H1 (cell line): ENCODE measurements around the gene UCP2. TPM values are rescaled to one million over a fixed set of nuclear protein-coding genes. Genes with fewer than 3 reads are reported as not detected.

ENCODE experiments used
- CTCF ChIA-PET: fragments of 300-600 bp; sonication (Branson Sonifier 250); formaldehyde crosslinking; loops from one replicate; lab custom pipeline; 2021; ENCODE audit not compliant: partially characterized antibody; lab: Charles Lee
- POLR2A ChIA-PET: fragments of 300-600 bp; sonication (Branson Sonifier 250); formaldehyde crosslinking; loops from one replicate; lab custom pipeline; 2021; ENCODE audit warnings: inconsistent platforms; ENCODE audit not compliant: partially characterized antibody; lab: Charles Lee
- DNase-seq, 2 experiments: peaks; one replicate each; pipeline versions ENCODE4 v3.0.0 to v3.0.0-alpha.2; 2010 to 2022; ENCODE audit warnings: low spot score in 2 of 2, low read depth in 1 of 2, mixed read lengths in 1 of 2
- FAIRE-seq: peaks from 2 replicates; lab custom pipeline; 2011; peaks lifted over from hg19 to GRCh38; lab: Jason Lieb, UNC
- H2AFZ ChIP-seq: 2 replicates; pipeline ENCODE4 v1.8.1; 2012; ENCODE audit warnings: low read length, inconsistent platforms
- H2AK5ac ChIP-seq: 2 replicates; pipeline ENCODE4 v1.6.1; 2013; ENCODE audit warnings: low read depth, low read length
- H2BK120ac ChIP-seq: replicated peaks from 2 replicates; pipeline ENCODE3; 2013; ENCODE audit warnings: low read depth, low read length, inconsistent platforms
- H2BK12ac ChIP-seq: 2 replicates; pipeline ENCODE4 v1.6.1; 2013; ENCODE audit warnings: low read depth, low read length
- H2BK15ac ChIP-seq: 2 replicates; pipeline ENCODE4 v1.6.1; 2013; ENCODE audit warnings: low read length
- H2BK20ac ChIP-seq: 2 replicates; pipeline ENCODE4 v1.6.1; 2013; ENCODE audit warnings: low read length
- H2BK5ac ChIP-seq: 2 replicates; pipeline ENCODE4 v1.6.1; 2013; ENCODE audit warnings: low read depth, low read length
- H3K14ac ChIP-seq: 2 replicates; pipeline ENCODE4 v1.6.1; 2013; ENCODE audit warnings: inconsistent platforms; ENCODE audit not compliant: insufficient read length
- H3K18ac ChIP-seq: 2 replicates; pipeline ENCODE4 v1.6.1; 2013; ENCODE audit warnings: low read length; ENCODE audit errors: extremely low read depth
- H3K23ac ChIP-seq: 2 replicates; pipeline ENCODE4 v1.6.1; 2013; ENCODE audit warnings: inconsistent platforms; ENCODE audit not compliant: insufficient read length
- H3K23me2 ChIP-seq: 2 replicates; pipeline ENCODE4 v1.6.1; 2013; ENCODE audit warnings: low read depth, low read length
- H3K27ac ChIP-seq: 2 replicates; pipeline ENCODE4 v1.6.1; 2011; ENCODE audit warnings: low read depth, low read length, inconsistent platforms
- H3K27me3 ChIP-seq, 4 experiments: replicated peaks in 1 of 4; 1 replicate in 1 of 4; 2 replicates in 3 of 4; pipeline versions ENCODE4 v1.6.1 to v1.8.1; 2011 to 2013; ENCODE audit warnings: low read length in 3 of 4, mild to moderate bottlenecking in 3 of 4, inconsistent platforms in 2 of 4, mixed read lengths in 2 of 4, moderate library complexity in 1 of 4; ENCODE audit not compliant: control insufficient read depth in 3 of 4, insufficient read depth in 3 of 4; ENCODE audit errors: extremely low read depth in 1 of 4
- H3K36me3 ChIP-seq, 4 experiments: 2 replicates each; pipeline versions ENCODE4 v1.6.1 to v1.8.1; 2011 to 2013; ENCODE audit warnings: mild to moderate bottlenecking in 4 of 4, low read length in 3 of 4, moderate library complexity in 2 of 4, control low read depth in 1 of 4, inconsistent platforms in 1 of 4; ENCODE audit not compliant: insufficient read depth in 4 of 4, control insufficient read depth in 2 of 4
- H3K4ac ChIP-seq: replicated peaks from 2 replicates; pipeline ENCODE3; 2013; ENCODE audit warnings: low read length, low read depth, mixed read lengths, inconsistent platforms; ENCODE audit not compliant: insufficient read length
- H3K4me1 ChIP-seq, 4 experiments: replicated peaks in 1 of 4; 1 replicate in 1 of 4; 2 replicates in 3 of 4; pipeline versions ENCODE4 v1.6.1 to v1.8.1; 2011 to 2013; ENCODE audit warnings: low read length in 3 of 4, inconsistent platforms in 2 of 4, mixed read lengths in 1 of 4; ENCODE audit not compliant: insufficient read depth in 4 of 4, control insufficient read depth in 3 of 4
- H3K4me2 ChIP-seq, 2 experiments: 2 replicates each; pipeline versions ENCODE4 v1.6.1 to v1.8.1; 2011 to 2013; ENCODE audit warnings: low read depth in 2 of 2, low read length in 2 of 2, control low read depth in 1 of 2, inconsistent platforms in 1 of 2, mild to moderate bottlenecking in 1 of 2; ENCODE audit not compliant: insufficient read depth in 1 of 2
- H3K4me3 ChIP-seq, 4 experiments: fragments of 200-600, 300-600 bp in 1 of 4; sonication (generic), shearing (Covaris generic), sonication (Bioruptor Twin) in 1 of 4; 2 replicates each; pipeline versions ENCODE4 v1.5.1 to v1.8.1; 2011 to 2016; ENCODE audit warnings: low read length in 4 of 4, low read depth in 3 of 4, control low read depth in 2 of 4, inconsistent platforms in 2 of 4, mild to moderate bottlenecking in 2 of 4, mixed read lengths in 1 of 4, moderate library complexity in 1 of 4; ENCODE audit not compliant: insufficient read depth in 2 of 4; ENCODE audit errors: extremely low read depth in 1 of 4
- H3K56ac ChIP-seq: replicated peaks from 2 replicates; pipeline ENCODE3; 2013; ENCODE audit warnings: low read depth, mild to moderate bottlenecking, mixed read lengths, low read length, inconsistent platforms; ENCODE audit not compliant: insufficient read length
- H3K79me1 ChIP-seq: 2 replicates; pipeline ENCODE4 v1.6.1; 2013; ENCODE audit warnings: low read depth, low read length, control low read depth
- H3K79me2 ChIP-seq, 2 experiments: 2 replicates each; pipeline versions ENCODE4 v1.6.1 to v1.8.1; 2012 to 2013; ENCODE audit warnings: low read length in 2 of 2, mild to moderate bottlenecking in 2 of 2, inconsistent platforms in 1 of 2; ENCODE audit not compliant: insufficient read depth in 2 of 2, control insufficient read depth in 1 of 2
- H3K9ac ChIP-seq, 4 experiments: replicated peaks in 1 of 4; 1 replicate in 1 of 4; 2 replicates in 3 of 4; pipeline versions ENCODE4 v1.6.1 to v1.8.1; 2011 to 2013; ENCODE audit warnings: low read depth in 3 of 4, low read length in 3 of 4, control low read depth in 2 of 4, mild to moderate bottlenecking in 2 of 4, moderate library complexity in 2 of 4, inconsistent platforms in 1 of 4; ENCODE audit errors: extremely low read depth in 1 of 4
- H3K9me3 ChIP-seq, 2 experiments: 2 replicates each; pipeline versions ENCODE4 v1.6.1 to v1.8.1; 2012 to 2013; ENCODE audit warnings: mild to moderate bottlenecking in 2 of 2, moderate library complexity in 2 of 2, control low read depth in 1 of 2, inconsistent platforms in 1 of 2, low read depth in 1 of 2, low read length in 1 of 2, mixed read lengths in 1 of 2; ENCODE audit not compliant: insufficient read depth in 2 of 2
- H4K20me1 ChIP-seq, 2 experiments: replicated peaks in 1 of 2; 2 replicates each; pipeline versions ENCODE3 to v1.8.1; 2011 to 2013; ENCODE audit warnings: inconsistent platforms in 2 of 2, low read length in 2 of 2, mild to moderate bottlenecking in 1 of 2; ENCODE audit not compliant: insufficient read depth in 2 of 2, control insufficient read depth in 1 of 2
- H4K5ac ChIP-seq: 2 replicates; pipeline ENCODE4 v1.6.1; 2013; ENCODE audit warnings: low read length, low read depth, mixed read lengths, inconsistent platforms; ENCODE audit not compliant: insufficient read length
- H4K8ac ChIP-seq: 2 replicates; pipeline ENCODE4 v1.8.0; 2013; ENCODE audit warnings: mild to moderate bottlenecking, moderate library complexity, low read length, inconsistent platforms; ENCODE audit not compliant: insufficient read depth; ENCODE audit errors: extremely low read depth
- H4K91ac ChIP-seq: replicated peaks from 2 replicates; pipeline ENCODE3; 2013; ENCODE audit warnings: low read length, mixed read lengths, inconsistent platforms; ENCODE audit not compliant: insufficient read length
- CREB1 ChIP-seq: IDR thresholded peaks from 2 replicates; pipeline ENCODE4 v1.6.1; 2012; ENCODE audit warnings: inconsistent platforms
- CTBP2 ChIP-seq: IDR thresholded peaks from 2 replicates; pipeline ENCODE4 v1.7.0; 2011; ENCODE audit warnings: borderline replicate concordance, mild to moderate bottlenecking, moderate library complexity, mixed read lengths, low read length; ENCODE audit not compliant: insufficient read depth, insufficient read length
- EGR1 ChIP-seq: IDR thresholded peaks from 2 replicates; pipeline ENCODE4 v1.6.1; 2011; ENCODE audit warnings: low read depth, low read length, borderline replicate concordance
- JUND ChIP-seq: IDR thresholded peaks from 2 replicates; pipeline ENCODE4 v1.6.1; 2011; ENCODE audit warnings: mild to moderate bottlenecking, improper control_type of control experiment, low read length
- KDM4A ChIP-seq: IDR thresholded peaks from one replicate; pipeline ENCODE4 v1.7.1; 2012; ENCODE audit warnings: low read depth, mild to moderate bottlenecking, moderate library complexity, low read length, inconsistent platforms; ENCODE audit not compliant: severe bottlenecking
- RBBP5 ChIP-seq: IDR thresholded peaks from 2 replicates; pipeline ENCODE4 v1.7.1; 2012; ENCODE audit warnings: low read depth, mild to moderate bottlenecking, inconsistent platforms, low read length, moderate library complexity, borderline replicate concordance
- TAF1 ChIP-seq: IDR thresholded peaks from 2 replicates; pipeline ENCODE4 v1.6.1; 2011; ENCODE audit warnings: mild to moderate bottlenecking, low read depth, low read length
- WGBS, 2 experiments: shearing (Covaris generic) in 1 of 2; methylation state at CpG; one replicate each; pipeline versions ENCODE4 v1.1.6 to v1.1.7; 2013 to 2015; ENCODE audit warnings: low lambda C conversion rate in 2 of 2, mixed read lengths in 2 of 2, inconsistent platforms in 1 of 2, low coverage in 1 of 2, missing lambda C conversion rate in 1 of 2; ENCODE audit not compliant: insufficient replicate concordance in 2 of 2, insufficient coverage in 1 of 2, insufficient read length in 1 of 2; ENCODE audit errors: extremely low coverage in 1 of 2, missing lambda C conversion rate in 1 of 2; 5-methylcytosine and 5-hydroxymethylcytosine counted together
- polyA plus RNA-seq, 7 experiments: library from polyadenylated mRNA; depleted of rRNA in 3 of 7; stranded (reverse) in 5 of 7; unstranded in 2 of 7; fragments of >200 nt in 5 of 7; fragments of 200-250 nt in 2 of 7; gene quantifications; 1 replicate in 5 of 7; 2 replicates in 1 of 7; 4 replicates in 1 of 7; pipeline versions ENCODE4 v1.2.1 to v1.2.3, GENCODE V29; 2011 to 2013; ENCODE audit warnings: missing spikeins in 2 of 7, mixed read lengths in 2 of 7
- total RNA-seq: library from RNA; stranded (reverse); fragmentation: NEBNext Ultra II Directional; extraction: Animal tissue kit (Norgen Biotek cat#: 25700); gene quantifications from 2 replicates; pipeline ENCODE4 v1.2.1, GENCODE V29; 2021

UCP2 gene
- total and polyA plus RNA-seq, 2 of the 8 experiments (the other 6 are each of a cell fraction or from before 2014, with no cell fraction given): 46.2 to 55.2 TPM

- Histone ChIP-seq H3K23me2 (no peaks in the 10 kb centered on the region), H2AFZ (no peak overlapping the region), H2BK120ac (no peak overlapping the region), H3K4me1 (no peaks in the 10 kb centered on the region), H4K8ac (no peak overlapping the region), H2AK5ac (no peak overlapping the region), H3K4ac (no peak overlapping the region), H3K27me3 (no peaks in the 10 kb centered on the region), H2BK20ac (no peak overlapping the region), H3K23ac (no peak overlapping the region), H3K36me3 (peaks cover 0 to 7% (median 0%) of the 10 kb centered on the region in 4 experiments; a peak in 2 of 8 replicates), H3K18ac (no peak overlapping the region), H2BK12ac (no peak overlapping the region), H2BK5ac (no peak overlapping the region), H3K9me3 (no peaks in the 10 kb centered on the region), H2BK15ac (no peak overlapping the region), H3K14ac (no peak overlapping the region), H3K9ac (no peak overlapping the region), H4K20me1 (no peaks in the 10 kb centered on the region), H4K91ac (no peak overlapping the region), H3K56ac (no peak overlapping the region), H4K5ac (no peak overlapping the region), H3K79me2 (no peaks in the 10 kb centered on the region), H3K27ac (no peak overlapping the region), H3K79me1 (no peaks in the 10 kb centered on the region), H3K4me2 (no peak overlapping the region), H3K4me3 (no peak overlapping the region)
- WGBS, 2 experiments: 84% methylated on average over 4 of the region's 4 CpGs; no CpG with 5 or more reads in 1 of the 2 experiments
- DNase-seq (no peak), FAIRE-seq (no peak)
- ChIA-PET CTCF (interaction anchor here (2.9 kb wide), 1 partner anchor 56 kb away, joined by 9 read pairs; no protein-coding TSS in a partner anchor), POLR2A (interaction anchor here (0.9 kb wide), 1 partner anchor 39 kb away, joined by 4 read pairs; no protein-coding TSS in a partner anchor)
- TF ChIP-seq KDM4A (no peak), CREB1 (no peak), JUND (no peak), RBBP5 (no peak), CTBP2 (no peak), TAF1 (no peak), EGR1 (no peak)
Observed at GRCh38 chr11:74020539-74020938, 37.9 kb upstream of the UCP2 start.
